GM20431 (cell line): ENCODE data around the gene C11orf52.

Source experiments
- in situ Hi-C: fragments of 300-500 bp; cut with MseI, MboI; formaldehyde crosslinking; loops from one replicate; pipeline ENCODE4 v1.15.0; 2020; ENCODE audit warnings: low sequenced_read_pairs; ENCODE audit not compliant: unreplicated experiment

C11orf52 gene

GRCh38 chr11:111961389-111962300, 42.9 kb downstream of the C11orf52 start:
- in situ Hi-C loops: no loop called here

GRCh38 chr11:111963931-111964340, 45.2 kb downstream of the C11orf52 start:
- in situ Hi-C loops: no loop called here

GRCh38 chr11:111966678-111967077, 48.0 kb downstream of the C11orf52 start:
- in situ Hi-C loops: no loop called here

GRCh38 chr11:111967649-111968048, 48.9 kb downstream of the C11orf52 start:
- in situ Hi-C loops: no loop called here

- in situ Hi-C loops: no loop called here
Observed at GRCh38 chr11:111969344-111969743, 50.6 kb downstream of the C11orf52 start.

- in situ Hi-C loops: no loop called here
Observed at GRCh38 chr11:111974446-111974845, 55.7 kb downstream of the C11orf52 start.

- in situ Hi-C loops: no loop called here
Observed at GRCh38 chr11:111975076-111975806, 56.5 kb downstream of the C11orf52 start.

- in situ Hi-C loops: no loop called here
Observed at GRCh38 chr11:111976119-111976766, 57.5 kb downstream of the C11orf52 start.
